Stimulated activated CD8-positive, alpha-beta memory T cell treated with anti-CD3 and anti-CD28 coated beads, Interleukin-4, amount 100 ng/mL, for 48 hours (primary cell): Measurements from ENCODE around the gene GPX6.
"Not testable (repeated sequence)": the region's sequence is repeated elsewhere in the genome, so short reads cannot be mapped to it uniquely, and the experiment has no call there.

Experiments
- DNase-seq: peaks from one replicate; pipeline ENCODE4 v3.0.0-alpha.2; 2020

The GPX6 gene

GRCh38 chr6:28523241-28523622 lies 7.6 kb upstream of the GPX6 start:
- DNase-seq, result peak; percentile 47

- no peak for DNase-seq
These were observed 7.1 kb upstream of the GPX6 start for GRCh38 chr6:28522594-28523240.

GRCh38 chr6:28517964-28518363 lies 2.4 kb upstream of the GPX6 start:
- DNase-seq, result no peak

GRCh38 chr6:28512387-28512786 lies 3.2 kb downstream of the GPX6 start:
- not testable (repeated sequence) for DNase-seq

- DNase-seq, result no peak
These were observed 3.8 kb downstream of the GPX6 start for GRCh38 chr6:28511628-28512300.

GRCh38 chr6:28506807-28507475 lies 8.7 kb downstream of the GPX6 start:
- no peak for DNase-seq

GRCh38 chr6:28505733-28506132 lies 9.9 kb downstream of the GPX6 start:
- no peak for DNase-seq

- DNase-seq, result not testable (repeated sequence)
These were observed 12.8 kb downstream of the GPX6 start for GRCh38 chr6:28502709-28503305.

- DNase-seq, result not testable (repeated sequence)
These were observed 13.5 kb downstream of the GPX6 start for GRCh38 chr6:28502136-28502535.

- DNase-seq, result no peak
These were observed 14.3 kb downstream of the GPX6 start for GRCh38 chr6:28501259-28501658.

- no peak for DNase-seq
These were observed 17.7 kb downstream of the GPX6 start for GRCh38 chr6:28497893-28498292.

GRCh38 chr6:28497306-28497705 lies 18.3 kb downstream of the GPX6 start:
- no peak for DNase-seq

GRCh38 chr6:28496099-28496779 lies 19.4 kb downstream of the GPX6 start:
- no peak for DNase-seq

- DNase-seq, result no peak
These were observed 23.6 kb downstream of the GPX6 start for GRCh38 chr6:28491984-28492317.

- DNase-seq, result peak; percentile 34
These were observed 25.2 kb downstream of the GPX6 start for GRCh38 chr6:28490205-28490890.

GRCh38 chr6:28489366-28490204 lies 26.0 kb downstream of the GPX6 start:
- DNase-seq, result peak; percentile 68

- DNase-seq, result peak; percentile 74
These were observed 26.7 kb downstream of the GPX6 start for GRCh38 chr6:28488916-28489365.

- DNase-seq, result no peak
These were observed 28.4 kb downstream of the GPX6 start for GRCh38 chr6:28486988-28487742.

- DNase-seq, result no peak
These were observed 29.1 kb downstream of the GPX6 start for GRCh38 chr6:28486533-28486932.

- no peak for DNase-seq
These were observed 30.1 kb downstream of the GPX6 start for GRCh38 chr6:28485482-28485881.
